Gastrocnemius medialis (tissue), 4 donors: Measurements from ENCODE around the gene WDR5.

ENCODE experiments used
- POLR2A ChIP-seq, 2 donors: fragments of 450-650 bp; IDR thresholded peaks; one replicate each; pipeline ENCODE4 v1.6.1; 2017; ENCODE audit warnings: antibody characterized with exemption in 2 of 2, mild to moderate bottlenecking in 2 of 2, moderate library complexity in 2 of 2
- TF ChIP-seq, protein P1 (sequence below), 5 experiments: fragments of 450-650 bp in 3 of 5; fragments of 200-600 bp in 2 of 5; sonication (generic) in 2 of 5; IDR thresholded peaks in 4 of 5; conservative IDR thresholded peaks in 1 of 5; 1 replicate in 4 of 5; 2 replicates in 1 of 5; pipeline ENCODE4 v1.5.1; 2016 to 2019; ENCODE audit warnings: antibody characterized with exemption in 5 of 5, mild to moderate bottlenecking in 3 of 5, moderate library complexity in 3 of 5

DNA sequence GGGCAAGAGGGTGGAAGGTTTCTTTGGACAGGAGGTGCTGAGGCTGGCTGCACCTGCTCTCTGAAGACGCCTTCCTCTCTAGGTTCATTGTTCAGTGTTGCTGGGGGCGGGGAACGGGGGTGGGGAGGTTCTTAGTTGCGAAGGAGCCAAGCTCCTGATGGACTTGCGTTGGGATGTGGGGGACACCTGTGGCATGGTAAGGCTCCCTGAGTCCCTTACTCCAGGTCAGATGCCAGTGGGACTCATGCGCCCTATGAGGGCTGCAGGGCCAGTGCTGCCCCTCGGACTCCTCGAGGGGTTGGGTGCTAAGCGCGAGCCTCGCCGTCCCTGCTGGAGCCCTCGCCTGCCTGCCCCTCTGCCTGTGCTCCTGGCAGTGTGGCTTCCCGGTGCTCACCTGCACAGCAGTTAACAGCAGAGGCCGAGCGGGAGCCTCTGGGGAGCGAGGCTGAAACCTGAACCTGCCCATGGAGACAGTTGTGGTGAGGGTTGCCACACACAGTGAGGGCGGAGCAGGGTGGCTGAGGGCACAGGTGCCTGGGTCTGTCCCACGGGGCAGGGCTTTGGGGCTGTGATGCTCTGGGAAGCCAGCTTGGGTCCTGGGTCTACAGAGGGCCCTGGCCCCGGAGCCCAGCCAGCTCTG, 23.0 kb downstream of the WDR5 start:
- TF ChIP-seq, protein P1, sequence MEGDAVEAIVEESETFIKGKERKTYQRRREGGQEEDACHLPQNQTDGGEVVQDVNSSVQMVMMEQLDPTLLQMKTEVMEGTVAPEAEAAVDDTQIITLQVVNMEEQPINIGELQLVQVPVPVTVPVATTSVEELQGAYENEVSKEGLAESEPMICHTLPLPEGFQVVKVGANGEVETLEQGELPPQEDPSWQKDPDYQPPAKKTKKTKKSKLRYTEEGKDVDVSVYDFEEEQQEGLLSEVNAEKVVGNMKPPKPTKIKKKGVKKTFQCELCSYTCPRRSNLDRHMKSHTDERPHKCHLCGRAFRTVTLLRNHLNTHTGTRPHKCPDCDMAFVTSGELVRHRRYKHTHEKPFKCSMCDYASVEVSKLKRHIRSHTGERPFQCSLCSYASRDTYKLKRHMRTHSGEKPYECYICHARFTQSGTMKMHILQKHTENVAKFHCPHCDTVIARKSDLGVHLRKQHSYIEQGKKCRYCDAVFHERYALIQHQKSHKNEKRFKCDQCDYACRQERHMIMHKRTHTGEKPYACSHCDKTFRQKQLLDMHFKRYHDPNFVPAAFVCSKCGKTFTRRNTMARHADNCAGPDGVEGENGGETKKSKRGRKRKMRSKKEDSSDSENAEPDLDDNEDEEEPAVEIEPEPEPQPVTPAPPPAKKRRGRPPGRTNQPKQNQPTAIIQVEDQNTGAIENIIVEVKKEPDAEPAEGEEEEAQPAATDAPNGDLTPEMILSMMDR (IDR thresholded peaks at IDR 0.05 in 4 of 5, conservative IDR thresholded peaks at IDR 0.05 in 1 of 5) = no peak
- no peak for TF ChIP-seq POLR2A (IDR thresholded peaks at IDR 0.05)
